Measurements from ENCODE around the gene CNGA3. TPM values are rescaled to one million over a fixed set of nuclear protein-coding genes. Genes with fewer than 3 reads are reported as not detected.
"Not testable (repeated sequence)": the region's sequence is repeated elsewhere in the genome, so short reads cannot be mapped to it uniquely, and the experiment has no call there.

CNGA3 gene
- total RNA-seq, 1 donor from 2014 or later: not detected

DNA sequence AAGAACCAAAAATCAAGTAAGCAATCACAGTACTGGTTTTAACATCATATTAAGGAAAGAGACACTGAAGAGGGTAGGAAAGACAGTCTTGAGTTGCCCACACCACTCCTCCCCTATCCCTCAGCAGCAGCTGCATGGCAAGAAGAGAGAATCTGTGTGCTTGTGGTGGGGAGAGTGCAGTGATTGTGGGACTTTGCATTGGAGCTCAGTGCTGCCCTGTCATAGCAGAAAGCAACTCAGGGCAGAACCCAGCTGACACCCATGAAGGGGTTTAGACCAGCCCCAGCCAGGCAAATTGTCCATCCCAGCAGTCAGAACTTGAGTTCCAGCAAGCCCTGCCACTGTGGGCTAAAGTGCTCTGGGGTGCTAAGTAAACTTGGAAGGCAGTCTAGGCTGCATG is 57.6 kb downstream of the CNGA3 start:
- intact Hi-C loops (cut with micrococcal nuclease): no loop called here
- Mint-ChIP-seq H3K36me3 (ENCODE audit: low read depth) (no peaks in the 10 kb centered on the region), H3K4me3 (ENCODE audit: low read depth) (no peak overlapping the region), H3K27me3 (ENCODE audit: low read depth) (peaks cover 44% of the 10 kb centered on the region), H3K4me1 (ENCODE audit: low read depth) (no peaks in the 10 kb centered on the region), H3K27ac (no peak overlapping the region), H3K9me3 (no peaks in the 10 kb centered on the region)
- peak; percentile 6 for DNase-seq (ENCODE audit: low spot score)

- no peaks in the 10 kb centered on the region for H3K36me3 Mint-ChIP-seq (ENCODE audit: low read depth)
Measured at GRCh38 chr2:98404556-98405250, 58.4 kb downstream of the CNGA3 start.

GRCh38 chr2:98405301-98405700 is 59.0 kb downstream of the CNGA3 start:
- Mint-ChIP-seq H3K36me3 (ENCODE audit: low read depth) (no peaks in the 10 kb centered on the region), H3K4me3 (ENCODE audit: low read depth) (no peak overlapping the region), H3K27ac (no peak overlapping the region), H3K9me3 (no peaks in the 10 kb centered on the region), H3K27me3 (ENCODE audit: low read depth) (peaks cover 34% of the 10 kb centered on the region), H3K4me1 (ENCODE audit: low read depth) (no peaks in the 10 kb centered on the region)
- intact Hi-C loops (cut with micrococcal nuclease): no loop called here
- no peak for DNase-seq (ENCODE audit: low spot score)

More at GRCh38 chr2:98404556-98405250, 58.4 kb downstream of the CNGA3 start:
- Mint-ChIP-seq H3K4me3 (ENCODE audit: low read depth) (no peak overlapping the region), H3K4me1 (ENCODE audit: low read depth) (no peaks in the 10 kb centered on the region), H3K9me3 (no peaks in the 10 kb centered on the region), H3K27ac (no peak overlapping the region), H3K27me3 (ENCODE audit: low read depth) (peaks cover 36% of the 10 kb centered on the region)
- DNase-seq (ENCODE audit: low spot score): peak; percentile 6
- intact Hi-C loops (cut with micrococcal nuclease): no loop called here

- H3K9me3 Mint-ChIP-seq: peaks cover 2% of the 10 kb centered on the region
- DNase-seq (ENCODE audit: low spot score): no peak
- H3K4me3 Mint-ChIP-seq (ENCODE audit: low read depth): no peak overlapping the region
- intact Hi-C loops (cut with micrococcal nuclease): no loop called here
- H3K27me3 Mint-ChIP-seq (ENCODE audit: low read depth): peaks cover 16% of the 10 kb centered on the region
- H3K4me1 Mint-ChIP-seq (ENCODE audit: low read depth): peaks cover 6% of the 10 kb centered on the region
- H3K27ac Mint-ChIP-seq: no peak overlapping the region
- no peaks in the 10 kb centered on the region for H3K36me3 Mint-ChIP-seq (ENCODE audit: low read depth)
Measured at GRCh38 chr2:98408155-98408554, 61.9 kb downstream of the CNGA3 start.

- H3K9me3 Mint-ChIP-seq: peaks cover 6% of the 10 kb centered on the region
- DNase-seq (ENCODE audit: low spot score): peak; percentile 43
- H3K27ac Mint-ChIP-seq: no peak overlapping the region
- intact Hi-C loops (cut with micrococcal nuclease): loop anchor here (1.0 to 2.0 kb wide), 4 partner anchors 70 to 424 kb away; no protein-coding TSS in a partner anchor
- no peaks in the 10 kb centered on the region for H3K36me3 Mint-ChIP-seq (ENCODE audit: low read depth)
- peaks cover 8% of the 10 kb centered on the region for H3K4me1 Mint-ChIP-seq (ENCODE audit: low read depth)
- peaks cover 9% of the 10 kb centered on the region for H3K27me3 Mint-ChIP-seq (ENCODE audit: low read depth)
- H3K4me3 Mint-ChIP-seq (ENCODE audit: low read depth): no peak overlapping the region
Measured at GRCh38 chr2:98412751-98413458, 66.6 kb downstream of the CNGA3 start.

GRCh38 chr2:98414246-98414645 is 68.0 kb downstream of the CNGA3 start:
- H3K36me3 Mint-ChIP-seq (ENCODE audit: low read depth); intact Hi-C loops (cut with micrococcal nuclease); H3K4me3 Mint-ChIP-seq (ENCODE audit: low read depth); DNase-seq (ENCODE audit: low spot score); H3K27ac Mint-ChIP-seq; H3K4me1 Mint-ChIP-seq (ENCODE audit: low read depth); H3K9me3 Mint-ChIP-seq; H3K27me3 Mint-ChIP-seq (ENCODE audit: low read depth): not testable (repeated sequence)

- H3K27me3 Mint-ChIP-seq (ENCODE audit: low read depth); H3K4me3 Mint-ChIP-seq (ENCODE audit: low read depth); H3K9me3 Mint-ChIP-seq; H3K36me3 Mint-ChIP-seq (ENCODE audit: low read depth); H3K27ac Mint-ChIP-seq; intact Hi-C loops (cut with micrococcal nuclease); DNase-seq (ENCODE audit: low spot score); H3K4me1 Mint-ChIP-seq (ENCODE audit: low read depth): not testable (repeated sequence)
Measured at GRCh38 chr2:98415719-98416248, 69.5 kb downstream of the CNGA3 start.

DNA sequence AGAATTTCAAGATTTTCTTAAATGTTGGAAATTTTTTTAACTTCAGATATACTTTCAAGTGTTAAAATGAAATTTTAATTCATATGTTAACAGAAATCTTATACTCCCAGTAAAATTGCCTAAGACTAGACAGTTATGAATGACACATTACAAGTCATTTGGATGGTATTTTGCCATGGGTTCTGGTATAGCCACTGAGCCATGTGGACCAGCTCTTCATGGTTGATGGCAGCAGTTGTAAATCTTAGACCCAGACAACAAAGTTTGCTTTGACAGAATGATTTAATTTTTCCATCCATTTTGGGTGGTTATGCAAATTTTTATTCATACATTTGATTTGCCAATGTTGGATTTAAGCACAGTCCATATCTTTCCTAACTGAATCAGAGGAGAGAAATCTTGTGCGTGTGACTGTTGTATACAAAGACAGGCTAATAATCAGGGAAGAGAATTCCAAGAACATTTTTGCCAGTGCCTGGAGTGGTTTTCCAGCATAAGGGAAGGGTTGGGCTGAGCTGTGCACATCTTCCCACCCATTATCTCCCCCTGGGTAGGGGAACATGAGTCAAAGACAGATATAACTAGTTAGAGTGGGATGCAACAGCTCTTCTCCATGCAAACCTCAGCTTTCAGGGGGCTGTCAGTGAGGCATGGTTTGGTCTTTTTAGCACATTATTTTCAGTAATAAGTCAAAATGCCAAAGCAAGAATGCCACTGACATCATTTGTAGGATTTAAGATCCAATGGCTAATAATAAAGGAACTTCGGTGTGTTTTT is 70.3 kb downstream of the CNGA3 start:
- peaks cover 8% of the 10 kb centered on the region for H3K4me1 Mint-ChIP-seq (ENCODE audit: low read depth)
- peaks cover 4% of the 10 kb centered on the region for H3K27me3 Mint-ChIP-seq (ENCODE audit: low read depth)
- peaks cover 11% of the 10 kb centered on the region for H3K9me3 Mint-ChIP-seq
- intact Hi-C loops (cut with micrococcal nuclease): no loop called here
- no peak for DNase-seq (ENCODE audit: low spot score)
- no peaks in the 10 kb centered on the region for H3K36me3 Mint-ChIP-seq (ENCODE audit: low read depth)
- H3K27ac Mint-ChIP-seq: no peak overlapping the region
- no peak overlapping the region for H3K4me3 Mint-ChIP-seq (ENCODE audit: low read depth)

GRCh38 chr2:98419544-98419943 is 73.3 kb downstream of the CNGA3 start:
- peaks cover 8% of the 10 kb centered on the region for H3K36me3 Mint-ChIP-seq (ENCODE audit: low read depth)
- intact Hi-C loops (cut with micrococcal nuclease): no loop called here
- H3K4me3 Mint-ChIP-seq (ENCODE audit: low read depth): no peak overlapping the region
- H3K9me3 Mint-ChIP-seq: peaks cover 23% of the 10 kb centered on the region
- H3K4me1 Mint-ChIP-seq (ENCODE audit: low read depth): peaks cover 2% of the 10 kb centered on the region
- no peak overlapping the region for H3K27ac Mint-ChIP-seq
- peaks cover 2% of the 10 kb centered on the region for H3K27me3 Mint-ChIP-seq (ENCODE audit: low read depth)
- DNase-seq (ENCODE audit: low spot score): no peak

DNA sequence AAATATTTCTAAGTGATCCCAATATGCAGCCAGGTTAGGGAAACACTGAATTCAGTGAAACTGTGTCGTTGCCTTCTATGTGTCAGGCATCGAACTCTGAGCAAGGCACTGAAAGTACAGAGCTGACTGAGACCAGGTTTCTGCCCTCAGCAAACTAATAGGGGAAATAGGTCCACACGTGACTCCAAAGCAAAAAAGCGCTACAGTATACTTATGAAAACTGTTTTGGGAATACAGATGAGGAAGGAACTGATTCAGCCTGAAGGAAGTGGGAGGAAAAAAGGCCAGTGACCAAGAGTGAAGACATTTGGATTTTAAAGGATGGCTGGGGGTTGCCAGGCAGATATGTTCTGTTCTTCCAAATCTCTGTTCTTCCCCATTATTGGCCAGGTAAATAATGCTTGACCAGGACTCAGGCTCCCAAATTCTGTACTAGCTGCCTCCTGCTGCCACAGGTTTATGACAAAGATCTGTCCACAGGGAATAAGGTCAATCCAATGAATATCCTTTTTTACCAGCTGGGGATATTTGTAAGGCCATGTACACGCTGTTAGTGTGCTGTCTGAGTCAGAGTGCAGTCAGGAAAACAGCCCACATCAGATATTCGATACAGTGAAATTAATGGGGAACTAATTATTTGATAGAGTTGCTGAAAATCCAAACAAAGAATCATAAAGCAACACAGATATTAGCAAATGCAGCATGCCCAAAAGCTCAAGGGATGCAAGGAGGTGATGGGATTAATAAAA is 73.9 kb downstream of the CNGA3 start:
- no peak for DNase-seq (ENCODE audit: low spot score)
- Mint-ChIP-seq H3K27me3 (ENCODE audit: low read depth) (peaks cover 2% of the 10 kb centered on the region), H3K27ac (no peak overlapping the region), H3K9me3 (peaks cover 22% of the 10 kb centered on the region), H3K4me3 (ENCODE audit: low read depth) (no peak overlapping the region), H3K4me1 (ENCODE audit: low read depth) (peaks cover 2% of the 10 kb centered on the region), H3K36me3 (ENCODE audit: low read depth) (peaks cover 8% of the 10 kb centered on the region)
- intact Hi-C loops (cut with micrococcal nuclease): no loop called here

- Mint-ChIP-seq H3K36me3 (ENCODE audit: low read depth) (peaks cover 8% of the 10 kb centered on the region), H3K27ac (no peak overlapping the region), H3K9me3 (peaks cover 22% of the 10 kb centered on the region), H3K4me1 (ENCODE audit: low read depth) (no peaks in the 10 kb centered on the region), H3K27me3 (ENCODE audit: low read depth) (peaks cover 11% of the 10 kb centered on the region), H3K4me3 (ENCODE audit: low read depth) (no peak overlapping the region)
- DNase-seq (ENCODE audit: low spot score): no peak
- intact Hi-C loops (cut with micrococcal nuclease): no loop called here
Measured at GRCh38 chr2:98422449-98422848, 76.2 kb downstream of the CNGA3 start.

GRCh38 chr2:98426771-98427170 is 80.5 kb downstream of the CNGA3 start:
- Mint-ChIP-seq H3K4me1 (ENCODE audit: low read depth) (no peaks in the 10 kb centered on the region), H3K27ac (no peak overlapping the region), H3K4me3 (ENCODE audit: low read depth) (no peak overlapping the region), H3K9me3 (peaks cover 16% of the 10 kb centered on the region), H3K36me3 (ENCODE audit: low read depth) (peaks cover 8% of the 10 kb centered on the region), H3K27me3 (ENCODE audit: low read depth) (peaks cover 21% of the 10 kb centered on the region)
- no peak for DNase-seq (ENCODE audit: low spot score)
- intact Hi-C loops (cut with micrococcal nuclease): no loop called here

Data from activated T-helper 2 cell treated with anti-CD3 and anti-CD28 coated beads, Interferon-gamma antibody, Interleukin-2, Interleukin-4, amounts not matched to agents 10 μg/mL and 5 μg/mL and 100 μg/mL, durations not matched to agents 14 hours and 24 hours and 36 hours (primary cell).